Panc1 (cell line): ENCODE results near the gene LOXL4.

Experiments used
- CTCF ChIP-seq: fragments of 450-650 bp; IDR thresholded peaks from 2 replicates; pipeline ENCODE4 v1.5.1; 2017; ENCODE audit warnings: mild to moderate bottlenecking
- POLR2AphosphoS5 ChIP-seq: IDR thresholded peaks from 2 replicates; pipeline ENCODE4 v1.6.1; 2012; ENCODE audit warnings: mild to moderate bottlenecking, low read depth, low read length, moderate library complexity
- REST ChIP-seq, 2 experiments: IDR thresholded peaks; 2 replicates each; pipeline ENCODE4 v1.6.1; 2011 to 2012; ENCODE audit warnings: low read depth in 2 of 2, control low read depth in 1 of 2, low read length in 1 of 2, mild to moderate bottlenecking in 1 of 2, moderate library complexity in 1 of 2; ENCODE audit not compliant: insufficient read depth in 1 of 2
- SIN3A ChIP-seq: IDR thresholded peaks from 2 replicates; pipeline ENCODE4 v1.6.1; 2012; ENCODE audit warnings: low read depth, mild to moderate bottlenecking, low read length, moderate library complexity, borderline replicate concordance; ENCODE audit not compliant: insufficient read depth
- TCF7L2 ChIP-seq: IDR thresholded peaks from 2 replicates; pipeline ENCODE4 v1.6.1; 2011; ENCODE audit warnings: mild to moderate bottlenecking, low read depth, low read length, inconsistent platforms

GRCh38 chr10:98268694-98269431 lies 869 bp upstream of the LOXL4 start:
- TF ChIP-seq CTCF (no peak), SIN3A (no peak), TCF7L2 (no peak), REST (IDR thresholded peaks at IDR 0.05; ENCODE audit: insufficient read depth in 1 of 2, low read depth in 2 of 2, low read length in 1 of 2) (no peak), POLR2AphosphoS5 (no peak)
